Stimulated activated CD8-positive, alpha-beta memory T cell treated with anti-CD3 and anti-CD28 coated beads, Interleukin-2, amount 100 ng/mL, for 48 hours (primary cell): ENCODE data around the gene PIGZ.

Experiments
- DNase-seq, 2 donors: peaks; one replicate each; pipeline ENCODE4 v3.0.0-alpha.2; 2020; ENCODE audit warnings: low read depth in 2 of 2

PIGZ gene

DNA sequence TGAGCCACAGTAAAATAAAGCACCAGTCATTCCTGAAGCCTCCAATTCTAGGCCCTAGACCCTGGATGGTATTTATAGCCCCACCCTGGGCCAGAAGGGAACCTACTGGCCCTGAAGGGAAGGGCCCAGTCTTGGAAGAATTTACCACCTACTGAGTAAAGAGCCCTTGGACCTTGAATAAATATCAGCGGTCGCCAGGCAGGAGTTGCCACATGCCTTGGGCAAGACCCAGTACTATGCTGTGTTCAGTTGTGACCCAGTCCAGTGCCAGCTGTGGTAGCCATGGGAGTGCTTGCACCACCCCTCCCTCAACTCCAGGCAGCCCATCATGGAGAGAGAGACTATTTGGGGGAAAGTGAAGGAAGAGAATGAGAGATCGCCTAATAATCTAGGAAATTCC is 53.3 kb downstream of the PIGZ start:
- no peak for DNase-seq

DNA sequence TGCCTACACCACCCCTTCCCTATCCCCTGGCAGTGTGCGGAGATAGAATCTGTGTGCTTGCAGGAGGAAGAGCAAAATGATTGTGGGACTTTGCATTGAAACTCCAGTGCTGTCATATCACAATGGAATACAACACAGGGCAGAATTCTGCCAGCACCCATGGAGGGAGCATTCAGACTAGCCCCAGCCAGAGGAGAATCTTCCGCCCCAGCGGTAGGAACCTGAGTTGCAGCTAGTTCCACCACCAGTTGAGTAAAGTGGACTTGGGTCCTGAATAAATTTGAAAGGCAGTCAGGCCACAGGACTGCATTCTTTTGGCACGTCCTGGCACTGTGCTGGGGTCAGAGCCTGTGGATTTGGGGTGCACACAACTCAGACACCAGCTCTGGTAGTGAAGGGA is 53.8 kb downstream of the PIGZ start:
- no peak for DNase-seq

DNA sequence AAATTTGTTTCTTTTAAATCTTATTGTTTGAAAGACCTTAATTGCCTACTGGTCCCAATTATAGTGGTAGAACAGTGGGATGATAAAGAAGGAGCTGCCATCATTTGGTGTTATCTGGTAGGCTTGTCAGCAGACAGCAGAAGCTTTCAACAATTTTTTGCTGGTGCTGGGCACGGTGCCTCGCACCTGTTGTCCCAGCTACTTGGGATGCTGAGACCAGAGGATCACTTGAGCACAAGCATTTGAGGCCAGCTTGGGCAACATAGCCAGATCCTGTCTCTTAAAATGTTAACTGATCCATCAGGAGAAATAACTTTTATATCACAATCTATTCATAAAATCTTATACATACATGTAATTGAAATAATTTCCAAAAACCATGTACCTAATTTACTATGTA is 64.9 kb downstream of the PIGZ start:
- no peak for DNase-seq

DNA sequence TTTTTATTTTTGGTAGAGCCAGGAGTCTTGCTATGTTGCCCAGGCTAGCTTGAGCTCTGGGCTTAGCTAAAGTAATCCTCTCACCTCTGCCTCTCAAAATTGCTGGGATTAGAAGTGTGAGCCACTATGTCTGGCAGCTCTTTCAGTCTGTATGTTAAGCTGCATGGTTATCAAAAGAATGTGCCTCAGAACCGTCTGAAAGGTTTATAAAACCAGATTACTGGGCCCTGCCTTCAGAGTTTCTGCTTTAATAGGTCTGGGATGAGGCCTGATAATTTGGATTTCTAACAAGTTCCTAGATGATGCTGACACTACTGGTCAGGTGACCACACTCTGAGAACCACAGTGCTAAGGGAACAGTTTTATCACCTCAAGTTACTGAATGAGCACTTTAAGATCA is 66.3 kb downstream of the PIGZ start:
- no peak for DNase-seq

DNA sequence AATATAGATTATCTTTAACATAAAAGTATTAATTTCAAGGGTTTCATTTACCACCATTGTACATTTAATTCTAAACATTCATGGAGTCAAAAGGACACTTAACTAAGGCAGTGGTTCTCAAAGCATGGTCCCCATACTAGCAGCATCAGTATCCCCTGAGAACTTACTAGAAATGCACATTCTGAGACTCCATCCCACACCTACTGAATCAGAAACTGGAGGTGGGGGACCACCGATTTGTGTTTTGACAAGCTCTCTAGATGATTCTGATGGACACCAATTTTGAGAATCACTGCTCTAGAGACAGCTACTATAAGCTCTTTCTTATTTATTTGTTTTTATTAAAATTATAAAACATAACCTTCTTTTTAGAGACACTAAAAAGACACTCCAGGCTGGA is 66.9 kb downstream of the PIGZ start:
- no peak for DNase-seq
